Activated CD4-positive, CD25-positive, alpha-beta regulatory T cell (primary cell): ENCODE measurements around the gene SPA17.

Source experiments
- DNase-seq, 4 experiments: peaks; one replicate each; lab custom pipeline; 2025; lab: John Stamatoyannopoulos, UW

SPA17 gene

DNA sequence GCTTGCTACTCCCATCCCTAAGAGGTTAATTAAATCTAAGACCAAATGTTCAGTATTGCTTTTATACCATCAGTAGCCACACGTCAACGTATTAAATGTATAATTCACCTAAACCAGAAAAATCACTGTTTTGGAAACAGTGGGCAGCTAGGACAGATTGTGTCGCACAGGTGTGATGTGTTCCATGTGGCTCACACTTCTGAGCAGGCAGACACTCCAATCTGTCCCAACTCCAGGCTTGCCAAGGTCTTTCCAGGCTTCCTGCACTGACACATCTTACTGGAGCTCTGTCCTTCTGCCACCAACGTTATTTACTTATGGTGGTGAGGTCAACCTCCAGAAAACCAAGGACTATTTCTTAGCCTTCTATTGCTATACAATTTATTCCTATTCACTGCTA, 11.6 kb upstream of the SPA17 start:
- no peak for DNase-seq

DNA sequence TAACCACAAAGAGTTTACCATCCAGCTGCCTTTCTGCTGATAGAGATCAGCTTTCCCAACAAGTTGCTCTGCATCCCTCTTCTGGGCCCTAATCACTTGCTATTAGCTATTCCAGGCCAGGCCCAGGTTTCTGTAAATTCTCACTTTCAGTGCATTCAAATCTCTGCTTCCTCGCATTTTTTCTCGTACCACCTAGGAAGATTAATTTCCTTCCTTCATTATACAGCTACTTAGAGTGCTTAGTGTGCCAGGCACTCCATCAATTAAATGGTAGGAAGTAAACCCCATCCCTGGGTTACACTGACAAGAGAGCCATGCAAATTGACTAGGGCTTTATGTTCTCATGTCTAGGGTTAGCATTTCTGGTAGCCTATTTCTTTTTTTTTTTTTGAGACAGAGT, 9.8 kb upstream of the SPA17 start:
- no peak for DNase-seq

DNA sequence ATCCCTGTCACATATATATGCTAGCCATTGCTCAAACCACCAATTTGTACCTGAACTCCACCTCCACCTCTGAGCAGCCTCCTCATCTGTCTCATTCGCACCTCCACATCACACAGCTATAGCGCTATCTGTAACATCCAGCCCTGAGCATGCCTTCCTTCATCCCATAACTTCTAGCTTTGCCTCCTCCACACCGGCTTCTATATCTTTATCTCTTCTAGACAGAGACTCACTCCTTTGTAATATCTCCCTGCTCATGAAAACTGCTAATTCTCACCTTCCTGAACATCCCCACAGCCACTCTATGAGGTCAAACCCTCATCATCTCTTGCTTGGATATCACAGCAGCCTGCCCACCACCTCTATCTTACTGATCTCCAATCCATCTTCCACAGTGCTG, 6.1 kb upstream of the SPA17 start:
- DNase-seq: no peak

DNA sequence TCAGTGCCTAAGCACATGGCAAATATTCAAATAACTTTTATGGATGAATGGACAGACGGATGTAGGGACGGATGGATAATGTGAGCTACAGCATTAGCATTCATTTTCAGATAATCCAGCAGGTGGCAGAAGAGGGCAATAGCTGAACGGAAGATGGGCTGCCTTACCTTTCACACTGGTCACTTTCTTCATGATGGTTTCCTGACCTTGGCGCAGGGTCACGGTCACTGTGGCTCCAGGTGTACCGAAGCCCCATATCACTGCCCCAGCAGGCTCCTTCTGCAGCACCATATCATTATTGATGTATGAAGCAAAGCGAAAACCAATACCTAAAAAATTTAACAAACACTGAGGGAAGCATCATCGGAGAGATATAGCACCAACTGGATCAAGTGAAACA, 4.5 kb upstream of the SPA17 start:
- peak in 2 of 4 experiments; percentile 2 to 10 for DNase-seq

DNA sequence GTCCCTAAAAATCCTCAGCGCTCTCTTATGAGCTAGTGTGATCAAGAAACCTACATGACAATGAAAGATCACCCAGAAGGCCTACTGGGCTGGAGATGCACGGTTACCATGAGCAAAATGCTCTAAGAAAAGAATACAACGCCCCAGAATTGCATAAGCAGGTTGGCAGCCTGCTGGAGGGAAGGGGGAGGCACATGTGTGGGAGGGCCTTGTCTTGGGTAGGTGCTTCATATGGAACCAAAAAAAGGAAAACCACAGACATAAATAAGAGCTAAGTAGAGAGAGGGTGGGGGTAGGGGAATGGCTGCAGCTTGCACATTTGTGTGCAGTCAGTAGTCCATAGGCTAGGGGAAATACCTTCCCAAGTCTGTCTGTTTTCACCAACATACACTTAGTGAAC, 3.0 kb upstream of the SPA17 start:
- DNase-seq: peak in 1 of 4 experiments; percentile 4

DNA sequence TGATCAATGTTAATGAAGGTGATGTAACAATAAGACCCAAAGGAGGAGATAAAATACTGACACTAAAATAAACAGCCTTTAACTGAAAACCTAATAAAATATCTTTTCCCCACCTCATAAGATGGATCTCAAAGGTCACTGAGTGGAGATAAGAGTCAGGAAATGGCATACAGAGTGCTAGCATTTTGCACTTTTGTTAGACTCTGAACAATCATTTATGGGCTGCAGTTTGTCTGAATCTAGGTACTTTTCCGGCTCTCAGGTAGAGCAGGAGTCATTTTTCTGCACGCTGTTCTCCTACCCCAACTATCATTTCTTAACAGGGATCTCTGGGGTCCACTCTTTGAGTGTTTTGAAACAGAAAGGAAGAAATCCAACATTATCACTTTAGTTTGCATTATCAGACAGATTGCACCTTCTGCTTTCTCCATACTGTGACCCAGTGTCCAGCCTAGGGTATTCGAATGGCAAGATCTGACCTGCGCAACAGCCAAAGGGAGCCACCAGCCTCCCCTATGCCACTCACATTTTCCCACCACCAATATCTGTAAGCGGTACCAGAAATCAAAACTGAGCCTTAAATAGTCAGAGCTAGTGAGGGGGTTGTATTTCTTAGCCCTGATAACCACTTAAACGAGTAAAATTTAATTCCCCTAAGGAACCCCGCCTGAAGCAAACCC, 1.0 kb upstream of the SPA17 start:
- DNase-seq: no peak

- DNase-seq: no peak
These were observed 439 bp downstream of the SPA17 start for GRCh38 chr11:124674168-124674517.

DNA sequence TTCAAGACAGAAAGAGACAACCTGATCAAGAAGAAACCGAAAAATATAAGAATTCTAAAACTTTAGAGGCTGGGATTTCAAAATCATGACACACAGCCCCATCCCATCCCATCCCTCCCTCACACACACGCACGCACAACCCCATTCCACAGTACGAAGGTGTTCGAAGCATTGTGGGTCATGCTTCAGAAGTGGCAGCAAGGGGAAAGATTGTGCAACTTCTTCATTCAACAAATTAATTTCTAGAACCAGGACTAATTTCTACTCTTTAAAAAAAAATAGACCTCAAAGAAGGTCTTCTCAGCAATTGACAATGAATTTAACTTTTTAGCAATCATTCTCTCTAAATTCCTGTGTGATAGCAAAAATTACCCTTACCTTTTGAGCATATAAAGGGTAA, 867 bp downstream of the SPA17 start:
- no peak for DNase-seq

DNA sequence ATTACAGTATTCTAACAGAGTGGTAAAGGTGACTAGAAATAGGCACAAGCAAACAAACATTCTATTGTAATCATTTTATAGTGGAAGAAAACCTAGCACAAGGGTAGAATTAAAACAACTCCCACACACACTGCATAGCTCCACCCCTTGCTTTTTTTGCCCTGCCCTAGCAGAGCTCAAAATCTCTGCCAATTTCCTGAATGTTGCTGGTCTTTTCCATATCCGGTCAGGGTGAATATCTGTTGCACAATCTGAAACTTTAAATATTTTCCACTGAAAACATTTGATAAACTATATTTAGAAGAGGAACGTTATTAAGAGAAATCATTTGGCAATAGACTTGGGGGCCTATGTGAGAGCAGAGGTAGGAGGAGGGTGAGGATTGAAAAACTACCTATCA, 2.7 kb downstream of the SPA17 start:
- no peak for DNase-seq

GRCh38 chr11:124678416-124678815, 4.7 kb downstream of the SPA17 start:
- DNase-seq: no peak

DNA sequence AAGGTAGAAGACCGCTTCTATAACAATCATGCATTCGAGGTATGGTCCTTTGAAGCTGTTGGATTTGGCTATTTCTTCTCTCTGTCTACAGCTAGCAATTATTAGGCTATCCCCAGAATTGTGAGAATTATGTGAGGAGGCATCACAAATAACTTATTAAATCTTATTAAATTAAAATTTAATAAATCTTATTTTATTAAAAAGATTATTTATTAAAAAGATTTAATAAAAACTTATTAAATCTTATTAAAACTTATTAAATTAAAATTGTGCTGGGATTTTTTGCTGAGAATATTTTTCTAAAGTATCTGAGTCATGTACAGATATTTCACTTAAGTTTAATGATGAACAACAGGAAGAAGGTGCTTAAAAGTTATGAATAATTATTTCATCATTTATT, 7.7 kb downstream of the SPA17 start:
- DNase-seq: no peak

- no peak for DNase-seq
These were observed 8.7 kb downstream of the SPA17 start for GRCh38 chr11:124682443-124682842.

- no peak for DNase-seq
These were observed 19.4 kb downstream of the SPA17 start for GRCh38 chr11:124693142-124693541.

GRCh38 chr11:124699547-124699946, 25.8 kb downstream of the SPA17 start:
- no peak for DNase-seq

DNA sequence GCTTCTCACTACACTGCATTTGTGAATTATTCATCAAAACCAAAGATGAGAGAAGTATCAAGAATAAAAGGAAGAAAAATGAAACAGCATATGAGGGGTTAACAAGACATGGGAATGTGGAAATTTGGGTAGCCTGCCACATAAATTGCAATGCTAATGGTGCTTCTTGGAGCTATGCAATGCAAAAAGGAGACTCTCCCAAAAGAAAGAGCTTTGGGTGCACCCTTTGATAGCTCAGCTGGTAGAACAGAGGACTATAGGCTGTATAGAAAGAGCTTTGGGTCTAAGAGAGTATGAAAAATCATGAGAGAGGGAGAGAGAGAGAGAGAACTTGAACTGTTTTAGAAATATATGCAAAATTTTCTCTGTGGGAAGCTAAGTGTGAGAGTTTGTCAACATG, 26.3 kb downstream of the SPA17 start:
- DNase-seq: no peak

DNA sequence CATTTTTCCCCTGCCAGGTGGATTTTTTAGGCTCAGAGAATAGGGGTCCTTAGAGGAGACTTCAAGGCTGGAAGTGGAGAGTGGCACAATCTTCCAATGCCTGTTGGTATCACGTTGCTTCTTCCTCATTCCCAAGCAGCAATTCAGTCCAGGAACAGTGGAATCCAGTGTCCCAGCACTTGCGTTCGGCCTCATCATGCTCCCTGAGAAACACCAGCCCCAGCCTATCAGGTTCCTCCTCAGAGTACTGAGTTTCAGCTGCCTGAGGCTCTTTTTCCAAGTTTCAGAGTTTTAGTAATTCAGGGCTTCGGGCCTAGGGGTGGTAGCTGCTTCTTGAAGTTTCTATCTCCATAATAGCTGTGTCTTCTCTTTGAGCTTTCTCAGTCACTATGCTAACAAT, 34.1 kb downstream of the SPA17 start:
- DNase-seq: no peak

- no peak for DNase-seq
These were observed 38.7 kb downstream of the SPA17 start for GRCh38 chr11:124712392-124712791.

GRCh38 chr11:124716591-124716990, 42.9 kb downstream of the SPA17 start:
- no peak for DNase-seq

DNA sequence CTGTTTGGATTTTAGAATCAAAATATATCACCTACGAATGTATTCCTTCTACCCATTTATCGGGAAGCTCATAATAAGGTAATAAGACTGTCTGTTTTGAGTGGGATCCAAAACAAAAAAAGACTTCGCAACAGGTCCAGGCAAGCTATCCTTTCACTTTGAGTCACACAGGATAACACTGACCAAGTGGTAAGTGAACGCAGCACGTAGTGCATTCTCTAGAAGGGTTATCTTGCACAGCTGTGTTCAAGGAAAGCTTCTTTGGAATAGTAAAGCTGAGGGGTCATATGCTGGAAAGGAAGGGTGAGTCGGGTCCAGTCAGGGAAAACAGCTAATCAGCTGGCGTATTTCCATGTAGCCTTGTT, 43.7 kb downstream of the SPA17 start:
- DNase-seq: no peak

- DNase-seq: no peak
These were observed 44.3 kb downstream of the SPA17 start for GRCh38 chr11:124717786-124718651.

GRCh38 chr11:124718801-124719200, 45.1 kb downstream of the SPA17 start:
- DNase-seq: no peak

DNA sequence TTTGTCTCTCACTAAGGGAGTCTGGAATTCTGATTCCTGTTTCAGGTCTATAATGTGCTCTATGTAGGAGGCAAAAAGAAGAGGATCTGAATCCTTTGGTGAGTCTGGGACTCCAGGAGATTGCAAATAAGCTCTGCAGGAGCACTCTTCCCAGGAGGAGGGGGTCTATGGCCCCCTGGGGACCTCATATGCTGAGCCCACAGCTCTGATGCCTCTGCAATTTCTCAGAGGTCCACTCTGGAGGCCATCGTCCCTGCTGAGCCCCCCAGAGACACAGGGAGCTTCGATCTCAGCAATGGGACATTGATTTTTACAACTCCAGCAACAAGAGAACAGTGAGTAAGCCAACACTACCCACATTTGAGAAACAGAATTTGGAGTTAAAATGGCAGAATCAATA, 45.8 kb downstream of the SPA17 start:
- no peak for DNase-seq

DNA sequence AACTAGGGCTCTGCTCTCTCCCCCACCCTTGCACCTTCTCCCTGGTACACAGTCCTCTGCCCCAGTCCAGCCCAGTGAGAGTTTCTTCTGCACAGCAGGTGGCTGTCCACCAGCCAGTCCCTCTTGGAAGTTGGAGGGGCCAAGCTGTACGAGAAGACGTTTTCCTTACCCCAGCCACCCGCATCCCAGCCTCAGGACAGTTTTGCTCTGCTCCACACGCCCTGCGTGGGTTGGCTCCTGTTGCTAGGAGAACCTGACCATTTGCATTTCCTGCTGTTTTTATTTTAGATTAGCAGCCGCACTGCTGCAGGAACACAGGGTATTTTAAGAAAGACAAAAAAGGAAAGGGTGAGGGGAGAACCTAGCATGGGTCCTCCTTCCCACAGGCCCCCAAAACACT, 48.5 kb downstream of the SPA17 start:
- no peak for DNase-seq
